MCF 10A (cell line): ENCODE measurements around the gene OOSP4A. TPM values are rescaled to one million over a fixed set of nuclear protein-coding genes. Genes with fewer than 3 reads are reported as not detected.

Experiments
- BruUV-seq: library from RNA; stranded (reverse); fragments of 400-500 nt; replicated peaks from 2 replicates; lab custom pipeline; 2021; lab: Mats Ljungman, UMichigan
- CTCF ChIA-PET: fragments of 300-600 bp; sonication (Branson Sonifier 250); formaldehyde crosslinking; extraction: SDS; loops from one replicate; lab custom pipeline; 2021; ENCODE audit warnings: antibody characterized with exemption, inconsistent platforms; lab: Yijun Ruan, JAX
- POLR2A ChIA-PET: fragments of 300-600, 350-650 bp; sonication (Branson Sonifier 250); formaldehyde crosslinking; extraction: SDS; loops from one replicate; lab custom pipeline; 2020; ENCODE audit warnings: antibody characterized with exemption, inconsistent platforms; lab: Yijun Ruan, JAX
- DNase-seq: peaks from one replicate; pipeline ENCODE4 v3.0.0-alpha.2; 2018; ENCODE audit not compliant: unreplicated experiment
- H3K27ac Mint-ChIP-seq: one replicate; pipeline ENCODE4 v1.8.0; 2022; ENCODE audit warnings: mild to moderate bottlenecking, low read depth, mixed read lengths; ENCODE audit not compliant: unreplicated experiment
- H3K27me3 Mint-ChIP-seq: one replicate; pipeline ENCODE4 v1.8.0; 2022; ENCODE audit warnings: mixed read lengths; ENCODE audit not compliant: insufficient read depth, unreplicated experiment
- H3K36me3 Mint-ChIP-seq: one replicate; pipeline ENCODE4 v1.8.0; 2022; ENCODE audit warnings: mild to moderate bottlenecking, moderate library complexity, mixed read lengths; ENCODE audit not compliant: insufficient read depth, unreplicated experiment
- H3K4me1 Mint-ChIP-seq: one replicate; pipeline ENCODE4 v1.8.0; 2022; ENCODE audit warnings: mixed read lengths; ENCODE audit not compliant: insufficient read depth, unreplicated experiment
- H3K4me3 Mint-ChIP-seq: one replicate; pipeline ENCODE4 v1.8.0; 2022; ENCODE audit warnings: mild to moderate bottlenecking, moderate library complexity, mixed read lengths; ENCODE audit not compliant: unreplicated experiment
- H3K9me3 Mint-ChIP-seq: one replicate; pipeline ENCODE4 v1.8.0; 2022; ENCODE audit warnings: mixed read lengths; ENCODE audit not compliant: unreplicated experiment
- CTCF ChIP-seq: fragments of 200-600 bp; IDR thresholded peaks from one replicate; pipeline ENCODE4 v1.8.0; 2022; ENCODE audit warnings: antibody characterized with exemption, mild to moderate bottlenecking; ENCODE audit not compliant: unreplicated experiment
- intact Hi-C: fragments of 100-400 bp; cut with micrococcal nuclease; formaldehyde crosslinking; loops from 2 replicates; pipeline ENCODE4 v1.14.1; 2022
- total RNA-seq: library from RNA; stranded (reverse); gene quantifications from 2 replicates; pipeline ENCODE4 v1.2.3, GENCODE V29; 2022

The OOSP4A gene
- total RNA-seq, 1 experiment from 2014 or later: not detected

GRCh38 chr11:59931688-59932087 lies 32.1 kb upstream of the OOSP4A start:
- no peak for TF ChIP-seq CTCF
- intact Hi-C loops: no loop called here
- DNase-seq: no peak
- no peak overlapping the region for H3K4me3 Mint-ChIP-seq
- H3K27me3 Mint-ChIP-seq: no peaks in the 10 kb centered on the region
- ChIA-PET POLR2A (no interaction called here), CTCF (interaction anchor here (0.6 to 1.9 kb wide), 6 partner anchors 12 to 241 kb away, joined by 3 to 11 read pairs (median 4); no protein-coding TSS in a partner anchor)
- BruUV-seq: no TSS peak
- H3K27ac Mint-ChIP-seq: no peak overlapping the region
- peaks cover 14% of the 10 kb centered on the region for H3K9me3 Mint-ChIP-seq
- H3K4me1 Mint-ChIP-seq: no peaks in the 10 kb centered on the region
- H3K36me3 Mint-ChIP-seq: no peaks in the 10 kb centered on the region

- Mint-ChIP-seq H3K27ac (no peak within 1 kb of the TSS), H3K36me3 (no peaks in the 10 kb centered on the region), H3K4me3 (no peak within 1 kb of the TSS), H3K9me3 (no peaks in the 10 kb centered on the region), H3K4me1 (no peaks in the 10 kb centered on the region), H3K27me3 (peaks cover 24% of the 10 kb centered on the region)
- TF ChIP-seq CTCF: no peak
- CTCF ChIA-PET: interaction anchor here (2.2 kb wide), 1 partner anchor 19 kb away, joined by 6 read pairs; no protein-coding TSS in a partner anchor
- intact Hi-C loops: no loop called here
- POLR2A ChIA-PET: no interaction called here
- DNase-seq: no peak
- no TSS peak for BruUV-seq
Observed at GRCh38 chr11:59938132-59938531, 25.7 kb upstream of the OOSP4A start, which contains the start of gene OOSP1. OOSP1 (plus strand) TSS chr11:59938432; CDS start chr11:59938455, 23 bp downstream.

GRCh38 chr11:59938718-59939117 lies 25.1 kb upstream of the OOSP4A start:
- Mint-ChIP-seq H3K4me1 (no peaks in the 10 kb centered on the region), H3K9me3 (no peaks in the 10 kb centered on the region), H3K27me3 (peaks cover 24% of the 10 kb centered on the region), H3K27ac (no peak overlapping the region), H3K36me3 (no peaks in the 10 kb centered on the region), H3K4me3 (no peak overlapping the region)
- intact Hi-C loops: no loop called here
- CTCF ChIA-PET: interaction anchor here (2.2 kb wide), 1 partner anchor 20 kb away, joined by 6 read pairs; no protein-coding TSS in a partner anchor
- TF ChIP-seq CTCF: no peak
- DNase-seq: no peak
- POLR2A ChIA-PET: no interaction called here
- BruUV-seq: no TSS peak

- BruUV-seq: no TSS peak
- no peaks in the 10 kb centered on the region for H3K36me3 Mint-ChIP-seq
- no peak overlapping the region for H3K27ac Mint-ChIP-seq
- intact Hi-C loops: no loop called here
- DNase-seq: no peak
- H3K4me1 Mint-ChIP-seq: no peaks in the 10 kb centered on the region
- peaks cover 24% of the 10 kb centered on the region for H3K27me3 Mint-ChIP-seq
- CTCF ChIA-PET: no interaction called here
- TF ChIP-seq CTCF: no peak
- POLR2A ChIA-PET: interaction anchor here (0.7 kb wide), 1 partner anchor 774 kb away, joined by 4 read pairs; no protein-coding TSS in a partner anchor
- H3K4me3 Mint-ChIP-seq: no peak overlapping the region
- no peaks in the 10 kb centered on the region for H3K9me3 Mint-ChIP-seq
Observed at GRCh38 chr11:59939482-59939881, 24.4 kb upstream of the OOSP4A start.
